Measurements from ENCODE around the gene B9D1. TPM values are rescaled to one million over a fixed set of nuclear protein-coding genes. Genes with fewer than 3 reads are reported as not detected.

Gene B9D1
- total RNA-seq, 1 experiment from 2014 or later: 31.9 TPM

DNA sequence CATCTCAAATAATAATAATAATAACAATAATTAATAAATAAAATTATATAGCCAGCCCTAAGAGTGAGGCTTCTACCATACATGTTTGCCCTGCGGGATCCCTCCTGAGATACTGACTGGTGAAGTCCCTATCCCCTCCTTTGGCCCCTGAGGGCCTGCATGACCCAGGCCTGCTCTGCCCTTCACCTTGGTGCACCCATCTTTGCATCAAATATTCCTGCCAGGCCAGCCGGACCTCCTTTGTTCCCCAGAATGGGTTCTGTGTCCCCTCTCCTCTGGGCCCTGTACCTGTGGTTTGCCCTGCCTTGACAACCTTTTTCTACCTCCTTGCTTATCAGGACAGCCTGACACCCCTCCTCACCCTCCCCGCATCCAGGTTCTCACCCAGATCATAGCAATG lies 46.5 kb upstream of the B9D1 start (continued):
- TF ChIP-seq FOXK1 (CRISPR knock-in tag; IDR thresholded peaks at IDR 0.05) (no peak), ZNF317 (CRISPR knock-in tag; IDR thresholded peaks at IDR 0.05; ENCODE audit: borderline replicate concordance, low read depth) (no peak), JUN (CRISPR knock-in tag; IDR thresholded peaks at IDR 0.05) (no peak)

DNA sequence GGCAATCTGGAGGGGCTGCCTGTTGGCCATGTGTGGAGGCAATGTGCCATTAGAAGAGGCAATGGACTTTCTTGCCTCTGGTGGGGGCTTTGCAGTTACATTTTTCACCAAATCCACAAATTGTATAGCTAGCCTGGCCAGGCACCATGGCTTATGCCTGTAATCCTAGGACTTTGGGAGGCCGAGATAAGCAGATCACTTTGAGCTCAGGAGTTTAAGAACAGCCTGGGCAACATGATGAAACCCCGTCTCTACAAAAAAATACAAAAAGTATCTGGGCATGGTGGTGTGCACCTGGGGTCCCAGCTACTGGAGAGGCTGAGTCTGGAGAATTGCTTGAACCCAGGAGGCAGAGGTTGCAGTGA lies 45.8 kb upstream of the B9D1 start:
- ChIA-PET POLR2A (no interaction called here), CTCF (interaction anchor here (1.1 to 1.3 kb wide), 2 partner anchors 11 to 39 kb away, joined by 3 to 5 read pairs; no protein-coding TSS in a partner anchor)
- peaks cover 19% of the 10 kb centered on the region for H3K4me1 Mint-ChIP-seq

More for the DNA sequence above, 45.8 kb upstream of the B9D1 start:
- Mint-ChIP-seq H3K9me3 (peaks cover 3% of the 10 kb centered on the region; the same call in 1 of the 2 replicates), H3K4me3 (no peak overlapping the region), H3K27ac (no peak overlapping the region), H3K27me3 (ENCODE audit: low read depth) (no peaks in the 10 kb centered on the region; the same call in 1 of the 2 replicates), H3K36me3 (no peaks in the 10 kb centered on the region)
- no peak for ATAC-seq
- no peak for TF ChIP-seq CBFB (CRISPR knock-in tag; IDR thresholded peaks at IDR 0.05; ENCODE audit: low read depth)
- no peak for TF ChIP-seq E2F5 (CRISPR knock-in tag; IDR thresholded peaks at IDR 0.05)
- TF ChIP-seq GRHL2 (CRISPR knock-in tag; IDR thresholded peaks at IDR 0.05; ENCODE audit: insufficient replicate concordance, severe bottlenecking): no peak
- no peak for TF ChIP-seq ZNF416 (CRISPR knock-in tag; IDR thresholded peaks at IDR 0.05)
- TF ChIP-seq, protein P1, sequence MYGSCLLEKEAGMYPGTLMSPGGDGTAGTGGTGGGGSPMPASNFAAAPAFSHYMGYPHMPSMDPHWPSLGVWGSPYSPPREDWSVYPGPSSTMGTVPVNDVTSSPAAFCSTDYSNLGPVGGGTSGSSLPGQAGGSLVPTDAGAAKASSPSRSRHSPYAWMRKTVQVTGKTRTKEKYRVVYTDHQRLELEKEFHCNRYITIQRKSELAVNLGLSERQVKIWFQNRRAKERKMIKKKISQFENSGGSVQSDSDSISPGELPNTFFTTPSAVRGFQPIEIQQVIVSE (CRISPR knock-in tag; IDR thresholded peaks at IDR 0.05; ENCODE audit: borderline replicate concordance): no peak
- no peak for TF ChIP-seq EMX1 (CRISPR knock-in tag; IDR thresholded peaks at IDR 0.05)
- no peak for TF ChIP-seq FOXP1 (CRISPR knock-in tag; IDR thresholded peaks at IDR 0.05; ENCODE audit: borderline replicate concordance)
- TF ChIP-seq, protein P2, sequence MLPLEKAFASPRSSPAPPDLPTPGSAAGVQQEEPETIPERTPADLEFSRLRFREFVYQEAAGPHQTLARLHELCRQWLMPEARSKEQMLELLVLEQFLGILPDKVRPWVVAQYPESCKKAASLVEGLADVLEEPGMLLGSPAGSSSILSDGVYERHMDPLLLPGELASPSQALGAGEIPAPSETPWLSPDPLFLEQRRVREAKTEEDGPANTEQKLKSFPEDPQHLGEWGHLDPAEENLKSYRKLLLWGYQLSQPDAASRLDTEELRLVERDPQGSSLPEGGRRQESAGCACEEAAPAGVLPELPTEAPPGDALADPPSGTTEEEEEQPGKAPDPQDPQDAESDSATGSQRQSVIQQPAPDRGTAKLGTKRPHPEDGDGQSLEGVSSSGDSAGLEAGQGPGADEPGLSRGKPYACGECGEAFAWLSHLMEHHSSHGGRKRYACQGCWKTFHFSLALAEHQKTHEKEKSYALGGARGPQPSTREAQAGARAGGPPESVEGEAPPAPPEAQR (CRISPR knock-in tag; IDR thresholded peaks at IDR 0.05): no peak
- TF ChIP-seq OVOL2 (CRISPR knock-in tag; IDR thresholded peaks at IDR 0.05; ENCODE audit: borderline replicate concordance): no peak
- TF ChIP-seq, protein P3, sequence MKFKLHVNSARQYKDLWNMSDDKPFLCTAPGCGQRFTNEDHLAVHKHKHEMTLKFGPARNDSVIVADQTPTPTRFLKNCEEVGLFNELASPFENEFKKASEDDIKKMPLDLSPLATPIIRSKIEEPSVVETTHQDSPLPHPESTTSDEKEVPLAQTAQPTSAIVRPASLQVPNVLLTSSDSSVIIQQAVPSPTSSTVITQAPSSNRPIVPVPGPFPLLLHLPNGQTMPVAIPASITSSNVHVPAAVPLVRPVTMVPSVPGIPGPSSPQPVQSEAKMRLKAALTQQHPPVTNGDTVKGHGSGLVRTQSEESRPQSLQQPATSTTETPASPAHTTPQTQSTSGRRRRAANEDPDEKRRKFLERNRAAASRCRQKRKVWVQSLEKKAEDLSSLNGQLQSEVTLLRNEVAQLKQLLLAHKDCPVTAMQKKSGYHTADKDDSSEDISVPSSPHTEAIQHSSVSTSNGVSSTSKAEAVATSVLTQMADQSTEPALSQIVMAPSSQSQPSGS (CRISPR knock-in tag; IDR thresholded peaks at IDR 0.05; ENCODE audit: borderline replicate concordance, low read depth): no peak
- TF ChIP-seq, protein P4, sequence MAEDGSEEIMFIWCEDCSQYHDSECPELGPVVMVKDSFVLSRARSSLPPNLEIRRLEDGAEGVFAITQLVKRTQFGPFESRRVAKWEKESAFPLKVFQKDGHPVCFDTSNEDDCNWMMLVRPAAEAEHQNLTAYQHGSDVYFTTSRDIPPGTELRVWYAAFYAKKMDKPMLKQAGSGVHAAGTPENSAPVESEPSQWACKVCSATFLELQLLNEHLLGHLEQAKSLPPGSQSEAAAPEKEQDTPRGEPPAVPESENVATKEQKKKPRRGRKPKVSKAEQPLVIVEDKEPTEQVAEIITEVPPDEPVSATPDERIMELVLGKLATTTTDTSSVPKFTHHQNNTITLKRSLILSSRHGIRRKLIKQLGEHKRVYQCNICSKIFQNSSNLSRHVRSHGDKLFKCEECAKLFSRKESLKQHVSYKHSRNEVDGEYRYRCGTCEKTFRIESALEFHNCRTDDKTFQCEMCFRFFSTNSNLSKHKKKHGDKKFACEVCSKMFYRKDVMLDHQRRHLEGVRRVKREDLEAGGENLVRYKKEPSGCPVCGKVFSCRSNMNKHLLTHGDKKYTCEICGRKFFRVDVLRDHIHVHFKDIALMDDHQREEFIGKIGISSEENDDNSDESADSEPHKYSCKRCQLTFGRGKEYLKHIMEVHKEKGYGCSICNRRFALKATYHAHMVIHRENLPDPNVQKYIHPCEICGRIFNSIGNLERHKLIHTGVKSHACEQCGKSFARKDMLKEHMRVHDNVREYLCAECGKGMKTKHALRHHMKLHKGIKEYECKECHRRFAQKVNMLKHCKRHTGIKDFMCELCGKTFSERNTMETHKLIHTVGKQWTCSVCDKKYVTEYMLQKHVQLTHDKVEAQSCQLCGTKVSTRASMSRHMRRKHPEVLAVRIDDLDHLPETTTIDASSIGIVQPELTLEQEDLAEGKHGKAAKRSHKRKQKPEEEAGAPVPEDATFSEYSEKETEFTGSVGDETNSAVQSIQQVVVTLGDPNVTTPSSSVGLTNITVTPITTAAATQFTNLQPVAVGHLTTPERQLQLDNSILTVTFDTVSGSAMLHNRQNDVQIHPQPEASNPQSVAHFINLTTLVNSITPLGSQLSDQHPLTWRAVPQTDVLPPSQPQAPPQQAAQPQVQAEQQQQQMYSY (CRISPR knock-in tag; IDR thresholded peaks at IDR 0.05): no peak
- no peak for TF ChIP-seq ZMAT4 (CRISPR knock-in tag; IDR thresholded peaks at IDR 0.05)
- TF ChIP-seq TEAD1 (CRISPR knock-in tag; IDR thresholded peaks at IDR 0.05): no peak
- no peak for TF ChIP-seq ELF4 (CRISPR knock-in tag; IDR thresholded peaks at IDR 0.05; ENCODE audit: low read depth)
- TF ChIP-seq FOXP4 (CRISPR knock-in tag; IDR thresholded peaks at IDR 0.05): no peak
- no peak for TF ChIP-seq FOXK1 (CRISPR knock-in tag; IDR thresholded peaks at IDR 0.05)
- no peak for TF ChIP-seq E2F1 (CRISPR knock-in tag; IDR thresholded peaks at IDR 0.05)
- no peak for TF ChIP-seq ETV6 (CRISPR knock-in tag; IDR thresholded peaks at IDR 0.05)
- DNase-seq (ENCODE audit: low spot score): no peak

All from WTC11 (cell line).